GM12864 (cell line): ENCODE measurements around the gene DDR1.

Source experiments
- DNase-seq: peaks from one replicate; pipeline ENCODE4 v3.0.0-alpha.2; 2011; ENCODE audit warnings: low read depth
- H3K4me3 ChIP-seq: 2 replicates; pipeline ENCODE4 v1.5.1; 2011; ENCODE audit warnings: mild to moderate bottlenecking, low read depth, low read length, control low read depth
- TF ChIP-seq, protein P1 (sequence below): IDR thresholded peaks from 2 replicates; pipeline ENCODE4 v1.5.1; 2011; ENCODE audit warnings: low read depth, mild to moderate bottlenecking, moderate library complexity, low read length, control low read depth, inconsistent platforms; ENCODE audit errors: missing control alignments

Gene DDR1

DNA sequence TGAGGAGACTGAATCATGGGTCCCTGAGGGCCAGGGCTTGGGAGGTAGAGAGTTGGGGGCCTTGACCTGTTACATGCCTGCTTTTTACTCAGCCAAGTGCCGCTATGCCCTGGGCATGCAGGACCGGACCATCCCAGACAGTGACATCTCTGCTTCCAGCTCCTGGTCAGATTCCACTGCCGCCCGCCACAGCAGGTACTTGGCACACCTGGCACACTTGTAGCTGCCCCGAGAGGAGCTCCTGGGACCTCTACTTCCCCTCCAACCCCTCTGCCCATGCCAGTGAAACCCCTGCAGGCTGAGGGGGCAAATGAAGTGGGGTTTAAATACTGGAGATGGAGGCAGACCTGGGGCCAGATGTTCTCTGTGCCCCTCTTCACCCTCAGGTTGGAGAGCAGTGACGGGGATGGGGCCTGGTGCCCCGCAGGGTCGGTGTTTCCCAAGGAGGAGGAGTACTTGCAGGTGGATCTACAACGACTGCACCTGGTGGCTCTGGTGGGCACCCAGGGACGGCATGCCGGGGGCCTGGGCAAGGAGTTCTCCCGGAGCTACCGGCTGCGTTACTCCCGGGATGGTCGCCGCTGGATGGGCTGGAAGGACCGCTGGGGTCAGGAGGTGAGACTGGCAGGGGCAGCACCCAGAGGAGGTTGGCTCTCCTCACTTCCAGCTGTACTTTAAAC lies 4.6 kb downstream of the DDR1 start:
- H3K4me3 ChIP-seq: no peak overlapping the region
- DNase-seq: no peak
- TF ChIP-seq, protein P1, sequence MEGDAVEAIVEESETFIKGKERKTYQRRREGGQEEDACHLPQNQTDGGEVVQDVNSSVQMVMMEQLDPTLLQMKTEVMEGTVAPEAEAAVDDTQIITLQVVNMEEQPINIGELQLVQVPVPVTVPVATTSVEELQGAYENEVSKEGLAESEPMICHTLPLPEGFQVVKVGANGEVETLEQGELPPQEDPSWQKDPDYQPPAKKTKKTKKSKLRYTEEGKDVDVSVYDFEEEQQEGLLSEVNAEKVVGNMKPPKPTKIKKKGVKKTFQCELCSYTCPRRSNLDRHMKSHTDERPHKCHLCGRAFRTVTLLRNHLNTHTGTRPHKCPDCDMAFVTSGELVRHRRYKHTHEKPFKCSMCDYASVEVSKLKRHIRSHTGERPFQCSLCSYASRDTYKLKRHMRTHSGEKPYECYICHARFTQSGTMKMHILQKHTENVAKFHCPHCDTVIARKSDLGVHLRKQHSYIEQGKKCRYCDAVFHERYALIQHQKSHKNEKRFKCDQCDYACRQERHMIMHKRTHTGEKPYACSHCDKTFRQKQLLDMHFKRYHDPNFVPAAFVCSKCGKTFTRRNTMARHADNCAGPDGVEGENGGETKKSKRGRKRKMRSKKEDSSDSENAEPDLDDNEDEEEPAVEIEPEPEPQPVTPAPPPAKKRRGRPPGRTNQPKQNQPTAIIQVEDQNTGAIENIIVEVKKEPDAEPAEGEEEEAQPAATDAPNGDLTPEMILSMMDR: no peak

DNA sequence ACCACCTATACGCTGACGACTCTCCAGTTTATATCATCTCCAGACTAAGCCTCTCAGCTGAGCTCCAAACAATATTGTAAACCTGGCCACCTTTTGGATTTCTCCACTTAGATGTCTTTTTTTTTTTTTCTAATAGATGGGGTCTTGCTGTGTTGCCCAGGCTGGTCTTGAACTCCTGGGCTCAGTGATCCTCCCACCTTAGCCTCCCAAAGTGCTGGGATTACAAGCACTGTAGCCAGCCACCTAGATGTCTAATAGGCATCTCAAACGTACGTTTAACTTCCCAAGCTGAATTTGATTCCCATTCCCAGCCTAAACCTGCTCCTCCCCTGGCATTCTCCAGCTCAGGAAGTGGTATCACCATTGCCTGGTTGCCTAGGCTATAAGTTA lies 5.2 kb downstream of the DDR1 start:
- DNase-seq: no peak
- TF ChIP-seq, protein P1: no peak
- no peak overlapping the region for H3K4me3 ChIP-seq

DNA sequence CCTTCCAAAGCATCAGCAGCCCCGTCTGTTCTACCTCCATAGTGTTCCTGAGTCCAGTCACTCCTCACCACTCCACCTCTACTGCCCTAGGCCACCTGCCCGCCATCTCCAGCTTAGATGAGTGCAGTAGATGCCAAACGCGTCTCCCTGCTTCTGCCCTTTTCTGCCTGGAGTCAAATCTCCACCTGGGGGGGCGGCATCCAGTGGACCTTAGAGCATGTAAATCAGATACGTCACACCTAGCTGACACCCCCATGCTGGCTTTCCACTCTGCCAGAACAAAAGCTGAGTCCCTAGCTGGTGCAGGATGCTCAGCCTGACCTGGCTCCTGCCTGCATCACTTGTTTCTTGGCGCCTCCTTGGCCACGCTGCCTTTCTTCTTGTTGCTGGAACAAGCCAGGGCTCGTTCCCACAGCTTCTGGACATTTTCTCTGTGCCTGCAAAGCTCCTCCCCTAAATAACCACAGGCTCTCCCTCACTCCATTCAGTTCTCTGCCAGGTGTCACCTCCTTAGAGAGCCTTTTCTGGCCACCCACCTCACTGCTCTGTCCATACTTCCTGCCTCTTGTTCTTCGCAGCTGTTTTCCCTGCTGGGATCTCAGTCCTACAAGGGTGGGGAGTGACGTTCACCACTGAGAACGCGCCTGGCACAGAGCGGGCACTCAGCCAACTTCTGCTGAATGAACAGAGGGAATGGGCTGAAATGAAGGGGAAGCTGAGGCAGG lies 5.8 kb downstream of the DDR1 start:
- no peak for DNase-seq
- H3K4me3 ChIP-seq: no peak overlapping the region
- TF ChIP-seq, protein P1: no peak

DNA sequence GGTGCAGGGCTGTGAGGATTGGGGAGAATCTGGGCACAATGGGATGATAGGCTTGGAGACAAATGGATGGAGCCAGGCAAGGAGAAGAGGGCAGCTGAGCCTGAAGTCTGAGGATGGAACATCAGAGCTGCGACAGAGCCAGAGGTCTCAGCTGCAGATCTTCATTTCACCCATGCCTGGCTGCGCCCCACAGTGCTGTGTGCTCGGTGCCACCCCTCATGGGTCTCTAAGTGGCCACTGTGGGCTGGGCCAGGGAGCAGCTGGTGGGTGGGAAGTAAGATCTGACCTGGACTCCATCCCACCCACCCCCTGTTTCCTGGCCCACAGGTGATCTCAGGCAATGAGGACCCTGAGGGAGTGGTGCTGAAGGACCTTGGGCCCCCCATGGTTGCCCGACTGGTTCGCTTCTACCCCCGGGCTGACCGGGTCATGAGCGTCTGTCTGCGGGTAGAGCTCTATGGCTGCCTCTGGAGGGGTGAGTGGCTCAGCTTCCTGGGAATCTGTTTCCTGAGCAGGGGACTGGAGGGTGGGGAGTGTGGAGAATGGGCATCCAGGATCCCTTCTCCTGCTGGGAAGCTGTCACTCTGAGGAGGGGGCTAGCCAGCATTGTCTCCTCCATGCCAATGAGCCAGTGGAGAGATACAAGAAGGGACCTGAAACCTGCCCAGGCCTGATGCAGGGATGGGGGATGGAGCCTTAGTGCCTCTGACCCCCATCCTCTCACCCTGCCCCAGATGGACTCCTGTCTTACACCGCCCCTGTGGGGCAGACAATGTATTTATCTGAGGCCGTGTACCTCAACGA lies 6.5 kb downstream of the DDR1 start:
- TF ChIP-seq, protein P1: no peak
- DNase-seq: no peak
- H3K4me3 ChIP-seq: no peak overlapping the region

DNA sequence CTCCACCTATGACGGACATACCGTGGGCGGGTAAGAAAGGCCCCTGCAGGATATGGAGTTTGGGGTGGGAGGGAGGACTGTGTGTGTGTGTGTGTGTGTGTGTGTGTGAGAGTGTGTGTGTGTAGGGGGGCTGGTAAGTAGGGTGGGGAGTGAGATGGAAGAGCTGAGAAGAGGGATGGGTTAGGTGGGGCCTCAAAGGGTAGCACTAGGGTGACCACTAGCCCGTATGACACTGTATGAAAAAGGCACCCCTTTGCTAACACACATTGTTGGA lies 7.1 kb downstream of the DDR1 start:
- H3K4me3 ChIP-seq: no peak overlapping the region
- no peak for DNase-seq
- TF ChIP-seq, protein P1: no peak

DNA sequence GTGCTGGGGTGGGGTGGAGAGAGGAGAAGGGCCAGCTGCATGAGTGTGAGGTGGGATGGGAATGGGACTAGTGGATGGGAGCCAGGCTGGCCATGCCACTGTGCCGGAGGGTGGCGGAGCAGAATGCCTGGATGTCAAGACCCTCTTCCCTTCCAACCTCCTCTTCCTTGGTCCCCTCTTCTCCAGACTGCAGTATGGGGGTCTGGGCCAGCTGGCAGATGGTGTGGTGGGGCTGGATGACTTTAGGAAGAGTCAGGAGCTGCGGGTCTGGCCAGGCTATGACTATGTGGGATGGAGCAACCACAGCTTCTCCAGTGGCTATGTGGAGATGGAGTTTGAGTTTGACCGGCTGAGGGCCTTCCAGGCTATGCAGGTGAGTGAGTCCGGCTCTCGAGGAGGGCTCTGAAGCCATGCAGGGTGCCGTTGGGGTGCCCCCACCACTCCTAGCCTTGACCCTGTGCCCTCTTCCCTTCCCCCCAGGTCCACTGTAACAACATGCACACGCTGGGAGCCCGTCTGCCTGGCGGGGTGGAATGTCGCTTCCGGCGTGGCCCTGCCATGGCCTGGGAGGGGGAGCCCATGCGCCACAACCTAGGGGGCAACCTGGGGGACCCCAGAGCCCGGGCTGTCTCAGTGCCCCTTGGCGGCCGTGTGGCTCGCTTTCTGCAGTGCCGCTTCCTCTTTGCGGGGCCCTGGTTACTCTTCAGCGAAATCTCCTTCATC lies 7.7 kb downstream of the DDR1 start:
- H3K4me3 ChIP-seq: no peak overlapping the region
- TF ChIP-seq, protein P1: no peak
- DNase-seq: no peak
